Hypothalamus (tissue), 51 donors: Measurements from ENCODE around the gene FAAP24.
A peak's percentile ranks its signal among the peaks of the same experiment; 100 is the strongest.
"Not testable (repeated sequence)": the region's sequence is repeated elsewhere in the genome, so short reads cannot be mapped to it uniquely, and the experiment has no call there.

Experiments
- DNase-seq, 51 donors: peaks; one replicate each; lab custom pipeline; 2025; lab: John Stamatoyannopoulos, UW

FAAP24 gene, protein sequence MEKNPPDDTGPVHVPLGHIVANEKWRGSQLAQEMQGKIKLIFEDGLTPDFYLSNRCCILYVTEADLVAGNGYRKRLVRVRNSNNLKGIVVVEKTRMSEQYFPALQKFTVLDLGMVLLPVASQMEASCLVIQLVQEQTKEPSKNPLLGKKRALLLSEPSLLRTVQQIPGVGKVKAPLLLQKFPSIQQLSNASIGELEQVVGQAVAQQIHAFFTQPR

DNA sequence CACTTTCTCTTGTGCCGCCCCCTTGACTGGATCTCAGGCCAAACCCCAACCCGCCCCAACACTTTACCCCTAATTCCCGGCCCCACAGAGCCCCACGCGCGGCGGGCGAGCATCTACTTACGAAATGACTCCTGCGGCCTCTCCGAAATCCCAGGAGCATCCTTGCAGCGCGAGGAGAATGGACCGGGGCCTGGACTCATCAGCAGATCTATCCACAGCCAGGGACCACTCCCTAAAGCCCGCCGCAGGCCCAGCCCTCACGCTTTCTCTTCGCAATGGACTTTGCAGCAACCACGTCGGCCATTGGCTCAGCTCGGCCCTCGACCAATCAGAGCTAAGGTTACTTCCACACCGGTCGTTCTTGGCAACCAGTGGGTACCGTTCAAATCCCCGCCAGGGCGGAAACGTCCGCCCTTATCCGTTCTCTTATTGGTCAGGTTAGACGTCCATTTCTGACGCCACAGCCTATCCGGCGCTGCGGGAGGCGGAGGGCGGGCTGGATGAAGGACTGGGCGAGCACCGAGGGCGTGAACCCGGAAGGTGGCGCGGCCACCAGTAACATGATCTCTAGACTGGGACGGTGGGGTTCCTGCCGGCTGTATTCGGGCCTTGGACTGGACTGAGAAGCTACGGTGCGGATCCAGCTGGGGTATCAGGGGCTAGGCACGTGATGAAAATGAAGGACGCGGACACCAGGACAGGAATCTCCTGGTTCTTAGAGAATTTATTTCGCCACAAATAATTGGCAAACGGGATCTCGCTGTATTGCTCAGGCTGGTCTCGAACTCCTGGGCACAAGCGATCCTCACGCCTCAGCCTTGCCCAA, at the start of gene FAAP24, which contains the start of gene CEP89:
Gene FAAP24, plus strand, starts transcription at position 528 of the 826 bp plus-strand sequence. CDS start 955 bp downstream, outside the sequence.
Gene CEP89, minus strand, starts transcription at position 244 of the 826 bp plus-strand sequence. Its CDS starts 84 bp downstream, at position 160.
- DNase-seq: peak; percentile 71 to 99 (median 97)

DNA sequence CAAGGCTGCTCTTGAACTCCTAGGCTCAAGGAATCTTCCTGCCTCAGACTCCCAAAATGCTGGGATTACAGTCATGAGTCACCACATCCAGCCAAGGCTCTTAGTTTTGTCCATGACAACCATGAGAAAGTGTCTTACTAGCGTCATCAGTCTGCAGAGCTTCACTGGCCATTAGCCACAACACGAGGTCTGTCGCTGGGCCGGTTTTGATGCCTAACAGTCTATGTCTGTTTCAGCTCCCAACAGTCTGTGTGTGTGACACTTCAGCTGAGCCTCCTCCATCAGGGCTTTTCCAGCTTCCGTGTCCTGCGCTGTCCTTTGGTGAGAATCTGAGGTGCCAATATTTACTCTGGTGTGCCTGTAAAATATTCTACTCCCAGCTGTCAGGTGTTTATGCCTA, 47.8 kb upstream of the FAAP24 start:
- DNase-seq: peak in 1 of 51 donors; percentile 14

DNA sequence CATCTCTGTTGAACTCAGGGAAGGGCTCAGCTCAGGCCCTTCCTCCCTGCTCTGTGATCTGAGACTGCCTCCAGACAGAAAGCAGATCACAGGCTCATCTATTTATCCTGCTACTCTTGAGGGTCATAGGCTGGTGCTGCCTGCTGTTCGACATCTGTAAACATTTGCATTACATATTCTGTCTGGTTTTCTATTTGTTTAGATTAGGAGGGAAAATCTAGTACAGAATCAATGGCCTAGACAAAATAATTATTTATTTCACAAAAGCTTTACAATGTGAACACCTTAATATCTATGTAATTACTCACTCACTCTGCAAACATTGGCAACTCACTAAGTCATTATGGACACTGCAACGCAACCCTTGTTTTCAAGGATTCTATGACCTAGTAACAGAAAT, 43.2 kb upstream of the FAAP24 start:
- no peak for DNase-seq

DNA sequence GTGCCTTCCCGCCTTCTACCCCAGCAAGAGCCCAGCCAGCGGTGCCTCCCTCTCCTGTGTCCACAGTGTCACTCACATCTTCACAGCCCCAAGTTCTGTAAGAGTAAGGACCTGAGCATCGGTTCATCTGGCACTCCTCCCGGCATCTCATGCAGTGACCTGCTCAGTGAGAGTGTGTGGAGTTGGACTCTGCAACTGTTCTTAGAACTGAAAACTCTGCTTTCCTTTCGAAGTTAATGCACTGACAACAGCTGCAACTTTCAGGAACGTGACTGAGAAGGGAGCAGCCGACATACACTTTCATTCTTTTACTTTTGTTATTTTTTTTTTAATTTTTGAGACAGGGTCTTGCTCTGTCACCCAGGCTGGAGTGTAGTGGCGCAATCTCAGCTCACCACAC, 41.5 kb upstream of the FAAP24 start:
- no peak for DNase-seq

DNA sequence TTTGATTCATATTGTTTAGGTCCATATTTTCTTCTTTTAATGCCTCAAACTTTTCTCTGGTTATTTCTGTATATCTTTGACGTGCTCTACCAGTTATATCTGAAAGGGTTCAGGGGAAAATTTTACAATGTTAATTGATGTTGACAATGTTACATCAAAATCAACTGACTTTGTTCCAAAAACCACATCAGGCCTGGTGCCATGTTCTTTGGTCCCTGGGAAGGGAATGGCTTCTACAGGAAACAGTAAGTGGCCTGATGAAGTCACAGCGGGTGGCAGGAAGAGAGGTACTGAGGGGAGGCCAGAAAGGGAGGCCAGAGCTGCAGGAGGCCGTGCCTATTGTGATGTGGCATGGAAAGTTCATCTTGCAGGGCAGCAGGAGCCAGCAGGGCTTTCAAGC, 38.5 kb upstream of the FAAP24 start:
- no peak for DNase-seq

DNA sequence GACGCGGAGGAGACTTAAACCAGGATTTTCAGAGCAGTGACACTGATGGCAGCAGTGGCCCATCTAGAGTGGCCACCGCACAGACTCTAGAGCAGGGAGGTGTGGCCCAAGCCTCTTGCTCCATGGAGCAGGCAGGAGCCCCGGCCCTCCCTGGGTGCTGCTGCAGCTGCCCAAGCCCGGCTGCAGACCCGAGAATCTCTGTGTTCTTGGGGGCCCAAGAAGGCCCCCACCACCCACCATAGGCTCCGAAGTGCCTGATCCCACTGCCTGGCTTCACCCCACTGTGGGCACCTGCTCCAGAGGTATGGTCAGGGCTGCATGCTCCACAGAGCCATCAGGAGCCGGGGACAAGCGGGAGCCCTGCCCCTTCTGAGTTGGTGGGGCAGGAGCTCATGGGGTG, 36.4 kb upstream of the FAAP24 start:
- DNase-seq: no peak

DNA sequence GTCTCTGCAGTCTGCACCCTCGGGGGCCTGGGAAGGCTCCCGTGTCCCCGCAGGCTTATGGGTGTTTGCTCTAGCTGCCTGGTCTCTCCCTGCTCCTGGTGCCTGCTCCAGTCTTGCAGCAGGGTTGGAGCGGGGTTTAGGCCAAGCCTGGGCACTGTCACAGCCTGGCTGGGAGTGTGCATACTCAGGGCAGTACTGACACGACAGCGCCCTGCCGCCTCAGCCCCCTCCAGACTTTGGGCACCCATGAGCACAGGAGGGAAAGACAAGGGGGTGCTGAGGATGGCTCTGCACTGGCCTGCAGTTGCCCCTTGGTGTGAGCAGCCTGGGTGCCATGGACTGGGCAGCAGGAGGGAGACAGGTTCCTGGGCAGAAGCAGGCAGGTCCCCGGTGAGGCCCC, 36.0 kb upstream of the FAAP24 start:
- no peak for DNase-seq

DNA sequence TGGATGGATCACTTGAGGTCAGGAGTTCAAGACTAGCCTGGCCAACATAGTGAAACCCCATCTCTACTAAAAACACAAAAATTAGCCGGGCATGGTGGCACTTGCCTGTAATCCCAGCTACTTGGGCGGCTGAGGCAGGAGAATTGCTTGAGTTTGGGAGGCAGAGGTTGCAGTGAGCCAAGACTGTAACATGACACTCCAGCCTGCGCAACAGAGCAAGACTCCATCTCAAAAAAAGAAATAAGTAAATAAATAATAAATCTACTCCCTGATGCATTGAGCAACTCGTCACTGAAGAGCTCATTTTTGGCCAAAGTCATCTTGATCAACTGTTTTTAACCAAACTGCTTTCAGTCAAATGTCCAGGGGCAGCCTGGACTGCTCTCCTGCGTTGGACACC, 30.8 kb upstream of the FAAP24 start:
- DNase-seq: not testable (repeated sequence)

DNA sequence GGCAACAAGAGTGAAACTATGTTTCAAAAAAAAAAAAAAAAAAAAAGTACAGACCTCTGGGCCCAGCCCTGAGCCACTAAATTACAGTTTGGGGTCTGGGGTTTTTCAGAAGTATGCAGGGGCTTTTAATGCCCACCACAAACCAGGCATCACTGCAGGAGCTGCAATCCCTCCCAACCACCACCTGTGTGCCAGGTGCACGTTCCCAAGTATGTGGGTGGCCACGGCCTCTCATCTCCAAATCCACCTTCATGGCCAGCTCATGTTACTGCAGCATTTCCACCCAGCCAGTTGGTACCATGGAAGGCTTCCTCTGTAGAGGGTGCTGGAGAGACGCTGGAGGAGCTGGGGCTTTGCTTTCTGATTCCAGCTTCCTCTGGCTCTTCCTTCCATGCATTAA, 26.8 kb upstream of the FAAP24 start:
- DNase-seq: no peak

DNA sequence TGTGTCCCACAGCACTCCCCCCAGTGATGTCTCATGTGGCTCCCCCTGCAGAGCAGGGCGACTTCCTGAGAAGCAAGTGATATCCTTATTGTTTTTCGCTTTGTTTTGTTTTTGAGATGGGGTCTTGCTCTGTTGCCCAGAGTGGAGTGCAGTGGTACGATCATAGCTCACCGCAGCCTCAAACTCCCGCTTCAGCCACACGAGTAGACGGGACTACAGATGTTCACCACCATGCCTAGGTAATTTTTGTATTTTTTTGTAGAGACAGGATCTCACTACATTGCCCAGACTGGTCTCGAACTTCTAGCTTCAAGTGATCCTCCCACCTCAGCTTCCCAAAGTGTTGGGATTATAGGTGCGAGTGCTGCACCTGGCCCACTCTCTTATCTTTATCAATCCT, 5.3 kb upstream of the FAAP24 start:
- no peak for DNase-seq

DNA sequence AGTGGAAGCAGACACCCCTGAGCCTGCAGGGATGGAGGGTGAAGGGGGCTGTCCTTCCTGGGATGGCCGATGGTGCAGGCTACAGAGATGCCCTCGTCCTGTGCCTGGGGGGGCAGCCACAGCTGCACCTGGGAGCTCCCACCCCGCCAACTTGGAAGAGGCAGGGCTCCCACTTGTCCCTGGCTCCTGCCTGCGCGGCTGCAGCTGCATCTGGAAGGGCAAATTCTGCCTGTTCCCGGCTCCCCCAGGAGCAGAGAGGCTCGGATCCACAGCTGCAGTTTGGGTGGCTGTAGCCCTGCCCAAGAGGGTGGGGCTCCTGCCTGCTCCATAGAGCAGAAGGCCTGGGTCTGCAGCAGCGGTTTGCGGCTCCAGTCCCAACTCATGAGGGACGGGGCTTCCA, 2.5 kb upstream of the FAAP24 start:
- no peak for DNase-seq

DNA sequence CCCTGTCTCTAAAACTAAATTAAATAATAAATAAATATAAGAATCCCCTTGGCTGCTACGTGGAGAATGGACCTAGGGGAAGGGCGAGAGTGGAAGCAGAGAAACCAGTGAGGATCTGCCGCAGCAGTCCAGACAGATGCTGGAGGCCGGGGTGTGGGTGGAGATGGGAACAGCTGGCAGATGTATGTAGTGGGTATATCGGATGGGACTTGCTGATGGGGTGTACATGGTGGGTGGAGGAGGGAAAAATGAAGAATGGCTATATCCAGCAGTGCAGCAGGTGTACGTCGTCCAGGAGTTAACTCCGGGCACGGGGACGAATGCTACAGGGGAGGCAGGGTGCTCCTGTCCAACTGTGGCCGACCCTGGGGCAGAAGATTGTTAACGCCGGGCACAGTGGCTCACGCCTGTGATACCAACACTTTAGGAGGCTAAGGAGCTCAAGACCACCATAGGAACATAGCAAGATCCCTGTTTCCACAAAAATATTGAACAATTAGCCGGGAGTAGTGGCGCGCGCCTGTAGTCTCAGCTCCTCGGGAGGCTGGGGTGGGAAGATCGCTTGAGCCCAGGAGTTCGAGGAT, 938 bp upstream of the FAAP24 start:
- no peak for DNase-seq

DNA sequence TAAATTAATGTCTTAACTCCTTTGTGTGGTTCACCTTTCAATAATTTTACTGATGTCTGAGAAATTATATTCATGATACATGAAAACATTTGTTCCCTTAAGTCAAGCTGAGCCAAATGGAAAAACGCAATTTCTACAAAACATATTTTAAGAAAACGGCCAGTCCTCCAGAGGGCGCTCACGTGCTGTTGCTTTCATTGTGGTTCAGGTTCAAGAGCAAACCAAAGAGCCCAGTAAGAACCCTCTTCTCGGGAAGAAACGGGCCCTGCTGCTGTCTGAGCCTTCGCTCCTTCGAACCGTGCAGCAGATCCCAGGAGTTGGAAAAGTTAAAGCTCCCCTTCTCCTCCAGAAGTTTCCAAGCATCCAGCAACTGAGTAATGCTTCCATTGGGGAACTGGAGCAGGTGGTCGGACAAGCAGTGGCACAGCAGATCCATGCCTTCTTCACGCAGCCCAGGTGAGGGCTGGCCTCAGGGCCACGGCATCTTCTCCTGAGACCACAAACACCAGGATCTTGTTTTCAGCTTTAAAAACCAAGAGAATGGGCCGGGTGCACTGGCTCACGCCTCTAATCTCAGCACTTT, 4.3 kb downstream of the FAAP24 start:
- DNase-seq: peak in 38 of 51 donors; percentile 4 to 82 (median 33)

DNA sequence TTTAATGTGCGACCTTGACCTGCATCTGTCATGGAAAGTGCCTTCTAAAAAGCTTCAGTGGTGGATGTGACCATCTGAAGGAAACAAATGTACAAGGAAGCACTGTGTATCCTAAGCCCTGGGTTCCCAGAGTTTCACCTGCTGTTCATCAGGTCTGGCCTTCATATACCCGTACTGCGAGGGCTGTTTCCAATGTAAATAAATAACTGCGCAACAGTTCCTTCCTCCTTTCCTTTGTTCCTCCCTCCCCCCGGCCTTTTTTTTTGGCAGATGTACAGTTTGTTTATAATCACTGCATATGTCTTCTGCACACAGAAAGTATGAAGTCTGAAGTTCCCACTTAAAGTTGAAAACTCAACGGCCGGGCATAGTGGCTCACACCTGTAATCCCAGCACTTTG, 5.2 kb downstream of the FAAP24 start:
- DNase-seq: no peak

DNA sequence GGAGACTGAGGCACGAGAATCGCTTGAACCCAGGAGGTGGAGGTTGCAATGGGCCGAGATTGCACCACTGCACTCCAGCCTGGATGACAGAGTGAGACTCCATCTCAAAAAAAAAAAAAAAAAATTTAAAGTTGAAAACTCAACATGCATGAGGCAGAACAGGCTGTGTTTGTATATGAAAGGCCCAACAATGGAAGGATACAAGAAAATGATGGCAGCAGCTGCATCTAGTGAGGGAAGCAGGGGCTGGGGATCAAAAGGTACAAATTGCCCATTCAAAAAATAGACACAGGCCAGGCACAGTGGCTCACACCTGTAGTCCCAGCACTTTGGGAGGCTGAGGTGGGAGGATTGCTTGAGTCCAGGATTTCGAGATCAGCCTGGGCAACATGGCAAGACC, 5.8 kb downstream of the FAAP24 start:
- DNase-seq: not testable (repeated sequence)

DNA sequence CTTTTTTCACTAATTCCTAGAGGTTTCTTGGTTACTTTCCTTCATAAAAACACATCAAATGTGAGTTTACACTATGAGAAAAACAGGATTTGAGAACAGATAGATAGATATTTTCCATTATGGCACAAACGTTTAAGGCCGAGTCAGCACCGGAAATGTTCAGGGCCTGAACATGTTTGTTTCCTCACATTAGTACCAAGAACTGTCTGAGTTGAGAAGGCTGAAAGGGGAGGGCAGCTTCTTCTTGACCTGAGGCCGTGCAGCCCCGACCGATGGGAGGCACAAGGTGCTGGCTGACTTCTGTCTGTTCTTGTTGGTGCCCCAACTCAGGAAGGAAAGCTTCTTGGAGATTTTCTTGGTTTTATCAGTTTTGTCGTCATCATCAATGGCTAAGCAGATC, 7.8 kb downstream of the FAAP24 start:
- DNase-seq: not testable (repeated sequence)

DNA sequence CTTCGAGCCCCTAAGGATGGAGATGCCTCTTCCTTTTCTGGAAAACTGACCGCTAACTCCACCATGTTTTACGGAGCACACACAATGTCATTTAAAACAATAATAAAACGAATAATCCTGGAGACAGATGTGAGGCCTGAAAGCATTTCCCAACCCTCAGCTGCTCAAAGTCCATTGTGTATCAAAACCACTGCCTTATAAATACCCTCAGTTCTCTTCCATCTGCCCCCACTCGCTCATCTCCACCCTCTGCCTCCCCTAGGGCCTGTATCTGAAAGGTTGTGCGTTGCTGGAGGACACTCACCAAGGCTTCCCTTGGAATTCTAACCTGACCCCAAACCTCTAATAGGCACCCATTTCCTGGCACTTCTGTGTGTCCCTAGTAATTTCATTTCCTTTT, 10.4 kb downstream of the FAAP24 start:
- DNase-seq: not testable (repeated sequence)

DNA sequence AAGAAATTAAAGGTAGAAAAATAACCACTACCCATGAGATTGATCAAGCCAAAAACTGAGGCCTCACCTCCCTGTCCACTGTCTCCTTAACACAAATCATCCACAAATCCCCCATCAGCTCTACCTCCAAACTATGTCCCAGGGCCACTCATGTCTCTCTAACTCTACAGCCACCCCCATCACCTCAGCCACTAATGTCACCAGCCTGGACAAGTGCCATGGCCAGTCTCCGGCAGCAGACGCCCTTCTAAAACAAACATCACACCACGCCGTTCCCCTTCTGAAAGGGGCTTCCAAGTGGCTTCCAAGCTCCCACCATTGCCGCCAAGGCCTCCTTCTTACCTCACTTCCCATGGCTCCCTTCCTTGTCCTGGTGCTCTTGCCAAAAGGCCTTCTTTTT, 16.2 kb downstream of the FAAP24 start:
- not testable (repeated sequence) for DNase-seq

DNA sequence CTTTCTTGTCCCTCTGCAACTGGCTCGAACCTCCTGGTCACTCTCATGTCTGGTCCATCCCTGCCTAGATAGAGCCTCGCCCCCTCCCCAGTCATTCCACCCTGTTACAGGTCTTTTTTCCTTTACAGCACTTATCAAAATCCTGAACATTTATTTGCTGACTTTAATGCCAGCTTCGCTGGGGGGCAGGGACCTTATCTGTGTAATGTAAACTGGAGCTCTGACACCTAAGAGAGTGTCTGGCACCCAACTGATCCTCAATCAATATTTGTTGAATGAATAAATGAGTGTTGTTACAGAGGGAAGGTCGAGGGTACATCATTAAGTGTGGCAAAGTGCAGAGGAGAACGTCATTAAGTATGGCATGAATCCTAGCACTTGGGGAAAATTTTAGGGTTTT, 16.7 kb downstream of the FAAP24 start:
- no peak for DNase-seq

DNA sequence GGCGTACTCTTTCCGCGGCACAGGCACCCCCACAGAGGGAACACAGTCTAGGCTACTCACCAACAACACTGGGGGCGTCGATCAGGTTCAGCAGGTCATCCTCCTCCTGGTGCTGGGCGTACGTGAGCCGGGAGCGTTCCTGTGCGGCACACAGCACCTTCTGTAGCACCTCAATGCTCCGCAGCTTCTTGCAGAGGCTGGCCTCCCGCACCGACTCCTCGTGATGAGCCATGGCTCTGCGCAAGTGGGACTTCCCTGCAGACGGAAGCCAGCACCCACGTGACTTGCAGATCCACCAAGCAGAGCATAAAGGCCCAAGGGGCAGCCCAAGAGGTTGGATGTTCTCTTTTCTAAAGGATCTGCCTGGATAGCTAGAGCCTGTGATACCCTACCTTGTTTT, 23.9 kb downstream of the FAAP24 start:
- DNase-seq: not testable (repeated sequence)

DNA sequence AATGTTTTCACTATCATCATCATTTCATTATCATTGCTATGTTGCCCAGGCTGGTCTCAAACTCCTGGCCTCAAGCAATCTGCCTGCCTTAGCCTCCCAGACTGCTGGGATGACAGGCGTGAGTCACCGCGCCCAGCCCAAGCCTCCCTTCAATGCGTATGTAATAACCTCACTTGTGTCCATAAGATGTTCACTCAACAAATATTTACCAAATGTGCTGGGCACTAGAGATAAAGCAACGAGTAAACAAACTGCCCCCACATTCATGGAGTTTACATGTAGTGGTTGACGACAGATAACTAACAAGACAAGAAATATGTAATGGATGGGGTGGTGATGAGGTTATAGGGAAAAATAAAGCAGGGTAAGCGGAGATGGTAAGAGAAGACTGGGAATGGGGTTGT, 25.0 kb downstream of the FAAP24 start:
- DNase-seq: not testable (repeated sequence)
